ENCODE results near the gene RNF151. TPM values are rescaled to one million over a fixed set of nuclear protein-coding genes. Genes with fewer than 3 reads are reported as not detected.
"Not testable (repeated sequence)": the region's sequence is repeated elsewhere in the genome, so short reads cannot be mapped to it uniquely, and the experiment has no call there.

RNF151 gene
- total and polyA plus RNA-seq, 7 donors, result not detected

DNA sequence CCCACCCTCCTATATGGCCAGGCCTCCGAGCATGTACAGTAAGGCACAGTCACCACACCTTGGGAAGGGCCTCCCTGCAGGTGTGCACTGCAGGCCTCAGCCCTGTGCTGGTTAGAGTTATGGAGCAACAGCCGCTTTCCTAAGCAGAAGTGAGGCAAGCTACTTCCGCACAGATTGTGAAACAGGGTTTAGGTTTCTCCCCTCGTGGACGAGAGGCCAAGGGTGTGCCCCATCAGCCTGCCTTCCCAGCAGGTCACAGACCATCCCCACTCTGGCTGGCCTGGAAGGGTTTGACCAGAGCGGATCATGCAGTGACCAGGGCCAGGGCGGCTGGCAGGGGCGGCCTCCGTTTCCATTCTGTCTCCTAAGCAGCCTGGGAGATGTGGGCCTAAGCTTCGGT, 28.3 kb upstream of the RNF151 start:
- DNase-seq (no peak), ATAC-seq (no peak)
- H3K4me3 ChIP-seq, result no peak overlapping the region
- TF ChIP-seq, protein P1, sequence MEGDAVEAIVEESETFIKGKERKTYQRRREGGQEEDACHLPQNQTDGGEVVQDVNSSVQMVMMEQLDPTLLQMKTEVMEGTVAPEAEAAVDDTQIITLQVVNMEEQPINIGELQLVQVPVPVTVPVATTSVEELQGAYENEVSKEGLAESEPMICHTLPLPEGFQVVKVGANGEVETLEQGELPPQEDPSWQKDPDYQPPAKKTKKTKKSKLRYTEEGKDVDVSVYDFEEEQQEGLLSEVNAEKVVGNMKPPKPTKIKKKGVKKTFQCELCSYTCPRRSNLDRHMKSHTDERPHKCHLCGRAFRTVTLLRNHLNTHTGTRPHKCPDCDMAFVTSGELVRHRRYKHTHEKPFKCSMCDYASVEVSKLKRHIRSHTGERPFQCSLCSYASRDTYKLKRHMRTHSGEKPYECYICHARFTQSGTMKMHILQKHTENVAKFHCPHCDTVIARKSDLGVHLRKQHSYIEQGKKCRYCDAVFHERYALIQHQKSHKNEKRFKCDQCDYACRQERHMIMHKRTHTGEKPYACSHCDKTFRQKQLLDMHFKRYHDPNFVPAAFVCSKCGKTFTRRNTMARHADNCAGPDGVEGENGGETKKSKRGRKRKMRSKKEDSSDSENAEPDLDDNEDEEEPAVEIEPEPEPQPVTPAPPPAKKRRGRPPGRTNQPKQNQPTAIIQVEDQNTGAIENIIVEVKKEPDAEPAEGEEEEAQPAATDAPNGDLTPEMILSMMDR (IDR thresholded peaks at IDR 0.05), result no peak
- H3K9me3 ChIP-seq, result no peaks in the 10 kb centered on the region
- peaks cover 7 to 46% of the 10 kb centered on the region in 2 donors for H3K36me3 ChIP-seq (ENCODE audit: insufficient read depth in 1 of 2, low read depth in 1 of 2)
- 81 to 93% (median 86%) methylated on average over 10 of the region's 10 CpGs for WGBS, 3 donors
- H3K27ac ChIP-seq, result peak overlapping the region; percentile 23
- intact Hi-C loops (cut with DNase I), result loop anchor here in 1 of 2 donors (10.0 kb wide), 1 partner anchor 324 kb away; the partner anchor contains the start of genes CRAMP1 and IFT140
- H3K27me3 ChIP-seq (ENCODE audit: insufficient read depth in 3 of 3, low read length in 2 of 3), result no peaks in the 10 kb centered on the region
- peaks cover 29% of the 10 kb centered on the region for H3K4me1 ChIP-seq

DNA sequence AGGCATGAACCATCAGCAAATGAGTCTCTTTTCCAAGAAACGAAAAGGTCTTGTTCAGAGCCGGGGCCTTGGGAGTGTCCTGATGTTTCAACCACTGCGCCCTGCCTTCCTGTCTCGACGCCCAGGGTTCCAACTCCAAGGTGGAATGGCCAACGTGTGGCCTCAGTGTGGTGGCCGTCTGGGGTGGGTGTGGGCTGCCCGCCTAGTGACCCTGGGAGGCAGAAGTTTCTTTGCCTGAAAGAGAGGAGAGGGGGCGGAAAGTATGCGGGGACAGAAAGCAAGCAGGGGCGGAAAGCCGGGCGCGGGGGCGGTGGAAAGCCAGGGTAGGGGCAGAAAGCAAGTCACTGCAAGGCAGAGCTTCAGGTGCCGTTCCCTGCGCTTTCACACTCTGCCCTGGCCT, 27.7 kb upstream of the RNF151 start:
- Histone ChIP-seq H3K36me3 (ENCODE audit: insufficient read depth in 1 of 2, low read depth in 1 of 2) (peaks cover 7 to 46% of the 10 kb centered on the region in 2 donors), H3K4me3 (no peak overlapping the region), H3K9me3 (no peaks in the 10 kb centered on the region), H3K27me3 (ENCODE audit: insufficient read depth in 3 of 3, low read length in 2 of 3) (no peaks in the 10 kb centered on the region), H3K4me1 (peaks cover 35% of the 10 kb centered on the region), H3K27ac (peak overlapping the region; percentile 23)
- no peak for ATAC-seq
- TF ChIP-seq, protein P1 (IDR thresholded peaks at IDR 0.05), result no peak
- DNase-seq, result no peak
- intact Hi-C loops (cut with DNase I), result loop anchor here in 1 of 2 donors (10.0 kb wide), 1 partner anchor 324 kb away; the partner anchor contains the start of genes CRAMP1 and IFT140
- WGBS, 3 donors, result 92 to 93% (median 92%) methylated on average over 16 to 17 of the region's 17 CpGs

DNA sequence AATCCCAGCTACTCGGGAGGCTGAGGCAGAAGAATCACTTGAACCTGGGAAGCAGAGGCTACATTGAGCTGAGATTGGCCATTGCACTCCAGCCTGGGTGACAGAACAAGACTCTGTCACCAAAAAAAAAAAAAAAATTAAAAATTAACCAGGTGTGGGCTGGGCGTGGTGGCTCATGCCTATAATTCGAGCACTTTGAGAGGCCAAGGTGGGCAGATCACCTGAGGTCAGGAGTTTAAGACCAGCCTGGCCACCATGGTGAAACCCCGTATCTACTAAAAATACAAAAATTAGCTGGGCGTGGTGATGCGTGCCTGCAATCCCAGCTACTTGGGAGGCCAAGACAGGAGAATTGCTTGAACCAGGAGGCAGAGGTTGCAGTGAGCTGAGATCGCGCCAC, 26.8 kb upstream of the RNF151 start:
- intact Hi-C loops (cut with DNase I), result loop anchor here (10.0 kb wide), 2 partner anchors 165 to 325 kb away; partner anchors contain the start of genes CRAMP1 (in 1 of the 2), EME2 (in 1 of the 2), IFT140 (in 1 of the 2) and MRPS34 (in 1 of the 2)

DNA sequence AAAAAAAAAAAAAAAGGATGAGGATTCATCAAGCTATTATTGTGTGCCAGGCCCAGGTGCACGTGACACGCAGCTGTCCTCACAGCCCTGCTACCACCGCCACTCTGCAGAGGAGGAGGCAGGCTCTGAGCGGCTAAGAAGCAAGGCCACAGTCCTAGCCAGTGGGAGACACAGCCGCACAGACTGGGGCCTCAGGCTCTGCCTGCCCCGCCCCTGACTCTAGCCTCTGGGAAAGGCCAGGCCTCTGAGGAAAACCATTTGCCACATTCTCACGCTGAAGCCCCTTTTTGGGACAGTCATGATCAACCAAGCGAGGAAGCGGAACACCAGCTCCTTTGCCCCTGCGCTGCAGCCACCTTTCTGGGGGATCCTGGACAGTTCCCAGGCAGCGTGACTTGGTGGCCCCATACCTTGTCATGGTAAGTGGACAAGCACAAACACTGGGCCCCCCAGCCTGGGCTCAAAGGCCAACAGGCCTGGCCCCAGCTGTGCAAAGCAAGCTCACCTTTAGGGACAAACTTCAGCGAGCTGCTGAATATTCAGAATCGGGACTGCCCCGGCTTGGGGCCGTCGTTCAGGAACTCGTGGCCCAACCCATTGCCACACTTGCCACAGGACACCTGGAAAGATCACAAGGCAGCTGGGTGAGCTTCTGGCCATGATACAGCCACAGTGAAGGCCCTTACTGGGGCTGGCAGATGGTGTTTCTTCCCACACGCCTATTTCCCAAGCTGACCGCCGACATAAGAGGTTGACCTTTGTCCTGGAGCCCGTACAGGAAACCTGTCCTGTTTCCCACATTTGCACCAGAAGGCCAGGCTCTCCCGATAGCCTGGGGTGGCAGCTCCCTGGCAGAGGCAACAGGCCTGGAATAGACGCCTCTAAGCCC, 26.1 kb upstream of the RNF151 start:
- peaks cover 7 to 46% of the 10 kb centered on the region in 2 donors for H3K36me3 ChIP-seq (ENCODE audit: insufficient read depth in 1 of 2, low read depth in 1 of 2)
- ATAC-seq, result peak in 3 of 4 donors; percentile 9 to 31 (median 24)
- TF ChIP-seq, protein P1 (IDR thresholded peaks at IDR 0.05), result no peak
- no peaks in the 10 kb centered on the region for H3K9me3 ChIP-seq
- peaks cover 48% of the 10 kb centered on the region for H3K4me1 ChIP-seq
- no peak for DNase-seq
- peak overlapping the region; percentile 85 for H3K4me3 ChIP-seq
- no peaks in the 10 kb centered on the region for H3K27me3 ChIP-seq (ENCODE audit: insufficient read depth in 3 of 3, low read length in 2 of 3)
- intact Hi-C loops (cut with DNase I), result loop anchor here in 1 of 2 donors (10.0 kb wide), 1 partner anchor 166 kb away; the partner anchor contains the start of genes EME2, MRPS34 and NME3
- WGBS, 3 donors, result 57 to 69% (median 60%) methylated on average over 23 of the region's 23 CpGs
- peak overlapping the region; percentile 89 for H3K27ac ChIP-seq

More for the DNA sequence above, 26.8 kb upstream of the RNF151 start:
- not testable (repeated sequence) for H3K9me3 ChIP-seq; H3K27me3 ChIP-seq (ENCODE audit: insufficient read depth in 3 of 3, low read length in 2 of 3); DNase-seq; ATAC-seq
- H3K4me3 ChIP-seq, result peak overlapping the region; percentile 85
- peaks cover 7 to 46% of the 10 kb centered on the region in 2 donors for H3K36me3 ChIP-seq (ENCODE audit: insufficient read depth in 1 of 2, low read depth in 1 of 2)
- peak overlapping the region; percentile 89 for H3K27ac ChIP-seq
- peaks cover 43% of the 10 kb centered on the region for H3K4me1 ChIP-seq
- WGBS, 3 donors, result 95 to 97% (median 95%) methylated on average over 8 of the region's 8 CpGs

Measured in psoas muscle (tissue), 8 donors.